Right renal cortex interstitium (tissue), 3 donors: ENCODE results near the gene KLLN. TPM values are rescaled to one million over a fixed set of nuclear protein-coding genes. Genes with fewer than 3 reads are reported as not detected.

Source experiments
- polyA plus RNA-seq, 3 donors: library from polyadenylated mRNA; unstranded; fragments of 120-200 nt; gene quantifications; one replicate each; pipeline ENCODE4 v1.2.1, GENCODE V29; 2013; ENCODE audit not compliant: insufficient read length in 3 of 3

Gene KLLN
- polyA plus RNA-seq, 3 donors, result 1.5 to 1.8 (median 1.7) TPM

Other genes starting within 250 kb of the KLLN start
- 10 to 100 TPM; 44.8 to 49.3 (median 44.8) TPM for gene PAPSS2, start 203.7 kb downstream of the KLLN start, polyA plus RNA-seq
- 10 to 100 TPM; 65.8 to 68.8 (median 66.1) TPM for gene ATAD1, start 45.3 kb downstream of the KLLN start, polyA plus RNA-seq
- gene PTEN, start 92 bp upstream of the KLLN start, polyA plus RNA-seq, result 10 to 100 TPM; 75.4 to 85.9 (median 80.2) TPM